IMR-90 (cell line): ENCODE results near the gene ENOX1. TPM values are rescaled to one million over a fixed set of nuclear protein-coding genes. Genes with fewer than 3 reads are reported as not detected.

Experiments used
- ATAC-seq: fragments of 200-7000 bp; cut with Tn5 transposase; 2 replicates; pipeline ENCODE4 v1.9.1; 2020; ENCODE audit warnings: low read depth, mild to moderate bottlenecking, moderate library complexity
- BruUV-seq: library from RNA; stranded (reverse); fragments of 400-500 nt; replicated peaks from 2 replicates; lab custom pipeline; 2021; lab: Mats Ljungman, UMichigan
- CTCF ChIA-PET: fragments of 300-600 bp; formaldehyde crosslinking; extraction: SDS; loops from one replicate; lab custom pipeline; 2021; ENCODE audit warnings: antibody characterized with exemption; lab: Yijun Ruan, JAX
- POLR2A ChIA-PET: fragments of 300-600 bp; sonication (Branson Sonifier 250); formaldehyde crosslinking; loops from one replicate; lab custom pipeline; 2022; ENCODE audit warnings: antibody characterized with exemption; ENCODE audit not compliant: unreplicated experiment; lab: Charles Lee
- DNase-seq: peaks from one replicate; pipeline ENCODE4 v3.0.0; 2013
- H2AFZ ChIP-seq: replicated peaks from 2 replicates; pipeline ENCODE3; 2013; ENCODE audit warnings: low read length, mild to moderate bottlenecking; ENCODE audit not compliant: poor library complexity
- H2AK5ac ChIP-seq: 2 replicates; pipeline ENCODE4 v1.6.1; 2013; ENCODE audit warnings: low read depth, low read length, inconsistent platforms
- H2AK9ac ChIP-seq: replicated peaks from 2 replicates; pipeline ENCODE3; 2013; ENCODE audit warnings: mild to moderate bottlenecking, low read depth, low read length, moderate library complexity; ENCODE audit not compliant: poor library complexity
- H2BK120ac ChIP-seq: 2 replicates; pipeline ENCODE4 v1.6.1; 2013; ENCODE audit warnings: low read depth, low read length, inconsistent platforms
- H2BK15ac ChIP-seq: 3 replicates; pipeline ENCODE4 v1.6.1; 2013; ENCODE audit warnings: low read depth, low read length, inconsistent platforms
- H2BK20ac ChIP-seq: 2 replicates; pipeline ENCODE4 v1.6.1; 2013; ENCODE audit warnings: low read depth, mild to moderate bottlenecking, inconsistent platforms, low read length, moderate library complexity
- H2BK5ac ChIP-seq: 2 replicates; pipeline ENCODE4 v1.6.1; 2013; ENCODE audit warnings: mild to moderate bottlenecking, low read depth, low read length, inconsistent platforms; ENCODE audit not compliant: poor library complexity, severe bottlenecking
- H3K14ac ChIP-seq: replicated peaks from 2 replicates; pipeline ENCODE4 v1.6.1; 2013; ENCODE audit warnings: low read depth, low read length, inconsistent platforms
- H3K18ac ChIP-seq: 2 replicates; pipeline ENCODE4 v1.6.1; 2013; ENCODE audit warnings: low read depth, low read length, control low read depth
- H3K23ac ChIP-seq: 2 replicates; pipeline ENCODE4 v1.6.1; 2013; ENCODE audit warnings: low read depth, low read length, inconsistent platforms
- H3K27ac ChIP-seq: 2 replicates; pipeline ENCODE4 v1.5.1; 2013; ENCODE audit warnings: mild to moderate bottlenecking, control low read depth, low read length; ENCODE audit not compliant: insufficient read depth
- H3K27me3 ChIP-seq: 2 replicates; pipeline ENCODE4 v1.6.1; 2013; ENCODE audit warnings: low read length; ENCODE audit not compliant: control insufficient read depth, insufficient read depth
- H3K36me3 ChIP-seq: 2 replicates; pipeline ENCODE4 v1.6.1; 2013; ENCODE audit warnings: low read length, mixed read lengths; ENCODE audit not compliant: control insufficient read depth, insufficient read depth
- H3K4ac ChIP-seq: 2 replicates; pipeline ENCODE4 v1.6.1; 2013; ENCODE audit warnings: low read depth, low read length, inconsistent platforms
- H3K4me1 ChIP-seq: 2 replicates; pipeline ENCODE4 v1.6.1; 2013; ENCODE audit warnings: low read length, mixed read lengths; ENCODE audit not compliant: control insufficient read depth, insufficient read depth
- H3K4me2 ChIP-seq: 2 replicates; pipeline ENCODE4 v1.6.1; 2013; ENCODE audit warnings: low read depth, mild to moderate bottlenecking, control low read depth, low read length, moderate library complexity
- H3K4me3 ChIP-seq: 2 replicates; pipeline ENCODE4 v1.5.1; 2013; ENCODE audit warnings: low read depth, mild to moderate bottlenecking, control low read depth, low read length, moderate library complexity; ENCODE audit not compliant: insufficient read depth
- H3K56ac ChIP-seq: 2 replicates; pipeline ENCODE4 v1.6.1; 2013; ENCODE audit warnings: low read length, inconsistent platforms; ENCODE audit not compliant: insufficient read depth; ENCODE audit errors: extremely low read depth
- H3K79me1 ChIP-seq, 2 experiments: 2 replicates each; pipeline ENCODE4 v1.6.1; 2013; ENCODE audit warnings: low read length in 2 of 2, inconsistent platforms in 1 of 2, low read depth in 1 of 2
- H3K9ac ChIP-seq: 2 replicates; pipeline ENCODE4 v1.6.1; 2013; ENCODE audit warnings: low read depth, low read length, control low read depth
- H3K9me1 ChIP-seq: 2 replicates; pipeline ENCODE4 v1.6.1; 2013; ENCODE audit warnings: low read length, inconsistent platforms; ENCODE audit not compliant: insufficient read depth
- H3K9me3 ChIP-seq: 2 replicates; pipeline ENCODE4 v1.6.1; 2013; ENCODE audit warnings: low read length; ENCODE audit not compliant: control insufficient read depth, insufficient read depth
- H4K20me1 ChIP-seq: 2 replicates; pipeline ENCODE4 v1.6.1; 2013; ENCODE audit warnings: low read length, inconsistent platforms; ENCODE audit not compliant: insufficient read depth
- H4K5ac ChIP-seq: 2 replicates; pipeline ENCODE4 v1.6.1; 2013; ENCODE audit warnings: mild to moderate bottlenecking, low read depth, low read length, control low read depth
- H4K8ac ChIP-seq, 2 experiments: 2 replicates each; pipeline ENCODE4 v1.6.1; 2013; ENCODE audit warnings: low read depth in 2 of 2, low read length in 2 of 2, control low read depth in 1 of 2, inconsistent platforms in 1 of 2
- H4K91ac ChIP-seq: 2 replicates; pipeline ENCODE4 v1.6.1; 2013; ENCODE audit warnings: low read depth, low read length, inconsistent platforms; ENCODE audit not compliant: insufficient read depth
- BHLHE40 ChIP-seq: fragments of 150-350 bp; IDR thresholded peaks from 2 replicates; pipeline ENCODE4 v1.6.1; 2016; ENCODE audit warnings: mild to moderate bottlenecking, low read depth, low read length
- FOS ChIP-seq: fragments of 150-350 bp; IDR thresholded peaks from 2 replicates; pipeline ENCODE4 v1.6.1; 2016; ENCODE audit warnings: low read depth, low read length
- MAZ ChIP-seq: IDR thresholded peaks from 2 replicates; pipeline ENCODE4 v1.6.1; 2012; ENCODE audit warnings: low read depth, mild to moderate bottlenecking, low read length, improper control_type of control experiment, moderate library complexity, borderline replicate concordance
- MXI1 ChIP-seq: IDR thresholded peaks from 2 replicates; pipeline ENCODE4 v1.6.1; 2012; ENCODE audit warnings: low read depth, mild to moderate bottlenecking, low read length, moderate library complexity, borderline replicate concordance
- RAD21 ChIP-seq: IDR thresholded peaks from 2 replicates; pipeline ENCODE4 v1.6.1; 2012; ENCODE audit warnings: low read length, improper control_type of control experiment
- RCOR1 ChIP-seq: IDR thresholded peaks from 2 replicates; pipeline ENCODE4 v1.6.1; 2012; ENCODE audit warnings: mild to moderate bottlenecking, low read length, improper control_type of control experiment; ENCODE audit not compliant: insufficient replicate concordance
- RFX5 ChIP-seq: IDR thresholded peaks from 2 replicates; pipeline ENCODE4 v1.8.0; 2012; ENCODE audit warnings: low read depth, mild to moderate bottlenecking, low read length, moderate library complexity
- SMC3 ChIP-seq: fragments of 150-350 bp; IDR thresholded peaks from 2 replicates; pipeline ENCODE4 v1.6.1; 2016; ENCODE audit warnings: low read depth, mild to moderate bottlenecking, antibody characterized with exemption, low read length, moderate library complexity
- USF2 ChIP-seq: fragments of 150-350 bp; IDR thresholded peaks from 2 replicates; pipeline ENCODE4 v1.6.1; 2017; ENCODE audit warnings: mild to moderate bottlenecking, antibody characterized with exemption, low read length, low read depth
- WGBS, 2 experiments: methylation state at CpG; one replicate each; pipeline versions ENCODE4 v1.1.5 to v1.1.7; 2013; ENCODE audit warnings: missing lambda C conversion rate in 2 of 2; ENCODE audit not compliant: insufficient read length in 1 of 2; ENCODE audit errors: extremely low coverage in 2 of 2; 5-methylcytosine and 5-hydroxymethylcytosine counted together
- dilution Hi-C: fragments of 300-500 bp; cut with HindIII; formaldehyde crosslinking; loops from one replicate; pipeline ENCODE4 v1.14.3; 2018; ENCODE audit warnings: low sequenced_read_pairs; ENCODE audit not compliant: unreplicated experiment
- in situ Hi-C: fragments of 300-500 bp; cut with MboI; formaldehyde crosslinking; loops from 3 replicates; pipeline ENCODE4 v1.14.3; 2019; ENCODE audit warnings: low sequenced_read_pairs, inconsistent platforms, mixed read lengths
- intact Hi-C: fragments of 100-400 bp; cut with micrococcal nuclease; formaldehyde crosslinking; loops from 2 replicates; pipeline ENCODE4 v1.10.0; 2022
- polyA plus RNA-seq, 3 experiments: library from polyadenylated mRNA; depleted of rRNA; stranded (reverse); fragments of >200 nt; gene quantifications; 2 replicates each; pipeline ENCODE4 v1.2.3, GENCODE V29; 2012; ENCODE audit warnings: low replicate concordance in 1 of 3
- total RNA-seq: library from RNA; depleted of rRNA; stranded (reverse); fragments of >200 nt; gene quantifications from 2 replicates; pipeline ENCODE4 v1.2.3, GENCODE V29; 2012
- TF ChIP-seq, protein P1 (sequence below): conservative IDR thresholded peaks from 2 replicates; pipeline ENCODE4 v1.5.1; 2012; ENCODE audit warnings: mild to moderate bottlenecking, low read depth, low read length, improper control_type of control experiment

ENOX1 gene
- total and polyA plus RNA-seq, 2 of the 4 experiments (the other 2 are of a cell fraction): 0.99 to 1.3 TPM

- Histone ChIP-seq H4K20me1 (no peaks in the 10 kb centered on the region), H3K18ac (no peak overlapping the region), H3K14ac (no peak overlapping the region), H3K9ac (no peak overlapping the region), H4K91ac (no peak overlapping the region), H2AK9ac (no peak overlapping the region), H3K79me1 (no peaks in the 10 kb centered on the region), H3K9me3 (peaks cover 3% of the 10 kb centered on the region; the same call in 1 of the 2 replicates), H3K4ac (no peak overlapping the region), H3K27me3 (peaks cover 1% of the 10 kb centered on the region), H3K4me1 (no peaks in the 10 kb centered on the region), H2BK15ac (no peak overlapping the region), H3K27ac (no peak overlapping the region), H3K9me1 (no peaks in the 10 kb centered on the region), H3K36me3 (no peaks in the 10 kb centered on the region), H2BK5ac (no peak overlapping the region), H2AFZ (no peak overlapping the region), H3K4me3 (no peak overlapping the region), H4K5ac (no peak overlapping the region), H2BK20ac (no peak overlapping the region), H2BK120ac (no peak overlapping the region), H3K4me2 (no peak overlapping the region), H3K56ac (no peak overlapping the region), H3K23ac (no peak overlapping the region), H2AK5ac (no peak overlapping the region), H4K8ac (no peak overlapping the region)
- DNase-seq: no peak
- ChIA-PET POLR2A (interaction anchor here (0.6 kb wide), 1 partner anchor 13 kb away, joined by 5 read pairs; no protein-coding TSS in a partner anchor), CTCF (no interaction called here)
- BruUV-seq: no TSS peak
- in situ Hi-C loops: no loop called here
- no CpG with 5 or more reads among the region's 3 CpGs for WGBS, 2 experiments
- intact Hi-C loops: no loop called here
- no peak for ATAC-seq
- dilution Hi-C loops: no loop called here
- TF ChIP-seq RCOR1 (no peak), RFX5 (no peak), RAD21 (no peak), SMC3 (no peak), MXI1 (no peak), MAZ (no peak), USF2 (no peak), FOS (no peak), BHLHE40 (no peak)
- TF ChIP-seq, protein P1, sequence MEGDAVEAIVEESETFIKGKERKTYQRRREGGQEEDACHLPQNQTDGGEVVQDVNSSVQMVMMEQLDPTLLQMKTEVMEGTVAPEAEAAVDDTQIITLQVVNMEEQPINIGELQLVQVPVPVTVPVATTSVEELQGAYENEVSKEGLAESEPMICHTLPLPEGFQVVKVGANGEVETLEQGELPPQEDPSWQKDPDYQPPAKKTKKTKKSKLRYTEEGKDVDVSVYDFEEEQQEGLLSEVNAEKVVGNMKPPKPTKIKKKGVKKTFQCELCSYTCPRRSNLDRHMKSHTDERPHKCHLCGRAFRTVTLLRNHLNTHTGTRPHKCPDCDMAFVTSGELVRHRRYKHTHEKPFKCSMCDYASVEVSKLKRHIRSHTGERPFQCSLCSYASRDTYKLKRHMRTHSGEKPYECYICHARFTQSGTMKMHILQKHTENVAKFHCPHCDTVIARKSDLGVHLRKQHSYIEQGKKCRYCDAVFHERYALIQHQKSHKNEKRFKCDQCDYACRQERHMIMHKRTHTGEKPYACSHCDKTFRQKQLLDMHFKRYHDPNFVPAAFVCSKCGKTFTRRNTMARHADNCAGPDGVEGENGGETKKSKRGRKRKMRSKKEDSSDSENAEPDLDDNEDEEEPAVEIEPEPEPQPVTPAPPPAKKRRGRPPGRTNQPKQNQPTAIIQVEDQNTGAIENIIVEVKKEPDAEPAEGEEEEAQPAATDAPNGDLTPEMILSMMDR: no peak
Measured at GRCh38 chr13:43196750-43197370, 589.9 kb downstream of the ENOX1 start.
